HG03135 (cell line): ENCODE measurements around the gene CRIM1.
"Not testable (repeated sequence)": the region's sequence is repeated elsewhere in the genome, so short reads cannot be mapped to it uniquely, and the experiment has no call there.

Experiments
- ATAC-seq: cut with Tn5 transposase; IDR thresholded peaks from one replicate; pipeline ENCODE4 v1.9.1; 2021; ENCODE audit warnings: mild to moderate bottlenecking, moderate library complexity; ENCODE audit not compliant: unreplicated experiment

The CRIM1 gene

DNA sequence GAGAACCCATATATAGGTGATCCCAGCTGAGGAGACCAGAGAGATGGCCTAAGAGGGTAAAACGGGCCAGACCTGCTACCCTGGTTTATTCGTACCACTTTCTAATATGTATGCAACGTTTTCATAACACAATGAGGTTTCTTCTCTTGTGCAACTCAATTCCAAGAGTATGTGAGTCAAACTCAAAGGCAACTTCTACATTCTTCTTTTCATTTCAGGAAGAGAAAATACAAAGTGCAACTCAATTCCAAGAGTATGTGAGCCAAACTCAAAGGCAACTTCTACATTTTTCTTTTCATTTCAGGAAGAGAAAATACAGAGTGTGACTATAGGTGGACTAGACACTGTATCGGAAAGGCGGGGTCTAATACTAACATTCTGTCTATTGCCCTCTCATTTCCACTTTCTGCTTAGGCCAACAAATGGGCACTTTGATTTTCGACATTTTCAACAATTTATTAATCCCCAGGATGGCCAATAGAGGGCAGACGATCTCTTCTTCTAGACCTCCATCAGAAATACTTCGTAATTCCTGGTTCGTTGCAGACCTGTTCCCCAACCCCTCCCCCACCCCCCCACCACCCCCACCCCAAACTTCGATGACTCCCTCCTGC is 3.7 kb upstream of the CRIM1 start:
- ATAC-seq: no peak

DNA sequence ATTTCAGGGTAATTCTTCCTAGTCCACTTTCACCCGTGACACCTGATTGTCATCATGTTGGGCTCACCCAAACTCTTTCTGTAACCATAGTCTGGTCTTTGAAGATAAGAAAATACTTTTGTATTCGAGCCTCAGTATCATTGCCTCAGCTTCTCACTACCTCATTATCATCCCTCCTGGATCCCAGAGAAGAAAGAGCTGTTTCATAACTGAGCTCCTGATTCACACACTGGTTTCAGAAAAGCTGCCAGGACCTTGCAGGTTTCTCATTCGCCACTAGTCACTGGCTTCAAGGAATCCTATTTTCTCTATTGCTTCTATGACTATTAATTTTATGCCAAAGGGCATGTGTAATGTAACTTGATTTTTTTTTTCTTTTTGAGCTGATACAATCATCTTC is 2.9 kb upstream of the CRIM1 start:
- no peak for ATAC-seq

DNA sequence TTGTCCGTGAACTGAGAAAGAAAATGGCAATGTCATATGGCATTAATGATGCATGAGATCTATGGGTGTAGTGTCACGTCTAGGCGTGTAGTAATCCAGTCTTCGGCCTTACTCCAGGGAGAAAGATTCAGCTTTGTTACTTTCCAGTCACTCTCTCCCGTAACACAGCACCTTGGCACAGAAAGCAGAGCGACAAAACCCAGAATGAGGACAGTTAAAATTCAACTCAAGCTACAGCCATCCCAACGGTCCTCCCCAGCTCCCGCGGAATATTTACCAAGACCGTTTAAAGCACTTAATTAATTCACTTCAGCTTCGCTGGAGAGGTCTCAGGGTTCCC is 797 bp upstream of the CRIM1 start:
- ATAC-seq: no peak

DNA sequence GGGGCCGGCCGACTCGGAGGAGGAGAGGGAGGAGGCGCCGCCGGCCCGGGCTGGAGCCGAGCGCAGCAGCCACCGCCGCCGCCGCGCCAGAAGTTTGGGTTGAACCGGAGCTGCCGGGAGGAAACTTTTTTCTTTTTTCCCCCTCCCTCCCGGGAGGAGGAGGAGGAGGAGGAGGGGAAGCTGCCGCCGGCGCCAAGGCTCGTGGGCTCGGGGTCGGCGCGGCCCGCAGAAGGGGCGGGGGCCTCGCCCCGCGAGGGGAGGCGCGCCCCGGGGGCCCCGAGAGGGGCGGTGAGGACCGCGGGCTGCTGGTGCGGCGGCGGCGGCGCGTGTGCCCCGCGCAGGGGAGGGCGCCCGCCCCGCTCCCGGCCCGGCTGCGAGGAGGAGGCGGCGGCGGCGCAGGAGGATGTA is 316 bp downstream of the CRIM1 start:
- peak; percentile 15 for ATAC-seq

DNA sequence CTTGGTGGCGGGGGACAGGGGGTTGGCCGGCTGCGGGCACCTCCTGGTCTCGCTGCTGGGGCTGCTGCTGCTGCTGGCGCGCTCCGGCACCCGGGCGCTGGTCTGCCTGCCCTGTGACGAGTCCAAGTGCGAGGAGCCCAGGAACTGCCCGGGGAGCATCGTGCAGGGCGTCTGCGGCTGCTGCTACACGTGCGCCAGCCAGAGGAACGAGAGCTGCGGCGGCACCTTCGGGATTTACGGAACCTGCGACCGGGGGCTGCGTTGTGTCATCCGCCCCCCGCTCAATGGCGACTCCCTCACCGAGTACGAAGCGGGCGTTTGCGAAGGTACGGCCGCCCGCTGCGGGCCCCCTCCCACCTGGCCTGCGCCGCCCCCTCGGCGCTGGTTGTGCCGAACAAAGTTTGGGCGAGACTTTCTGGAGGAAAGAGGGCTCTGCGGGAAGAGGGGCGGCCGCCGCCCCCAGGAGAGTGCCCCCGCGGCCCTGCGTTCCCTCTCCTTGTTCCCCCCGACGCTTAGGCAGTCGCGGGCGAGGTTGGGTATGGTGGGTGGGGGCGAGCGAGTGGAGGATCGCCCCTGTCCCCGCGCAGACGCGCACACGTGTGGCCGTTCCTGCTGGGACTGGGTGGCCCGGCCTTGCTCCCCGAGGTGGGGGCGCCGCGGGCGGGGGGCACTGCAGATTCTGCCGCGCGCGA is 866 bp downstream of the CRIM1 start:
- peak; percentile 27 for ATAC-seq

DNA sequence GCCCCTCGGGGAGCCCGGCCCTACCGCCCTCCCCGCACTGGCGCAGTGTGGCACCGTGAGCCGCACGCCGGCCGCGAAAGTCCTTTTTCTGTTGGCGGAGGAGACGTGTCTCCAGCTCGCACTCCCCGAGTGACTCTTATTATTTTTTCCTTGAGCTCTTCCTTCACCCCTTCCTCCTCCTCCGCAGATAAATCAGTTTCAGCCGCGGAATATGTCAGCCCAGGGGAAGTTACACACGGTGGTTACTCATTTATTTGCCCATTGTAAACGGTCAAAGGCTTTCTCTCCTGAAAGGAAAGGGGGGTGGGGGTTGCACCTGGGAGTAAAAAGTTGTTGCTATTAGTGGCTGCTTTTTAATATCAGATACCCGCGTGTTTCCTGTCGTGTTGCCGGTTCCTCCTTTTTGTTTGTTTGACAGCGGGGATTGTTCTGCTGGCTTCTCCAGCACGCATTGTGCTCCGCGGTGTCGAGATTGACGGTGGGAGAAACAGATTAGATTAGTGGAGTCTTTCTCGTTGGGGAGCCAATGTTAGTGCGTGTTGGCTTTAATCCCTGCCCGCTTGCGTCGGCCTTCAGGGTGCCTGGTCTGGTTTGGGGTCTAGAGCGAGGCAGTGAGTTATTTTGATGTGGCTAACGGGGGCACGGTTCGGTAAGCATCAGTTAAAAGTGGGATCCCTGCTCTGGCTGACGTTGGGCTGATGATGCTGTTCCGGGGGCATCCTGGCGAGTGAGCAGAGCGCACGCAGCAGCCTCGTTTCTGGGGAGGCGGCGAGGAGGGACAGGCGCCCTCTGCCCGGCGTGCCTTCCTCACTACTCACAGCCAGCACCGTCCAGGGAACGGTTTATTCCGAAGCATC is 1.6 kb downstream of the CRIM1 start:
- ATAC-seq: peak; percentile 27

DNA sequence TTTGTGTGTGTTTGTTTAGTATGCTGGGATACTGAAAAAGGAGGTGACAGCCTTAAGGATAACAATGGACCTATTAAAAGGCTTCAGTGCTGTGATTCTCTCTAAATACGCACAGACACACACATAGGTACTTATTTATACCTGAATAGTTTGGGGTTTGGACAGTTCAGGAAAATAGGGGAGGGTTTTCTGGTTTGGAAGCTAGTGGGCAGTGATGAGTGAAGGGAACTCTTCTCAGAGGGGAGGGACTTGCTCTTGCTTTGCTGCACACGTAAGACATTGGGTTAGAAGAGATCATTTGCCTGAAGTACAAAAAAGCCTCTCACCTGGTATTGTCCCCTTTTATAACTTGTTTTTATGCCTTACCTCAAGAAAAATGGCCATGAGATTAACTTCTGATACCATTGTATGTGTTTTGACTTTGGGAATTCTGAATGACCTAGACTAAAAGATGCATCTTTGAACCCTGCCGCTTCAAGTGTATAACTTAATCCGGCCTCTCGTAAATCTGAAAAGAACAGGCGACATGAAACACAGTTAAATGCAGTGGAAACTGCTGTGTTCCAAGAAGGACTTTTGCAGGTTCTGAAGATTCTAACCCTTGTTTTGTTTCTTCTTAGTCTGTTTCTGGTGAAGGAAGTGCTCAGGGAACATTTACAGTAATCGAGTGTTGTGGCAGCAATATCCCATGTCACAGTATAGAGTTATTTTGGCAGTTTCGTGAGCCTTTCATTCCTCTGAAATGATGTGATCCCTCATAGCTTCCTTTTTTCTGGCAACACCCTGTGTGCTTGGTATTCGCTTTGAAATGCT is 2.5 kb downstream of the CRIM1 start:
- ATAC-seq: no peak

DNA sequence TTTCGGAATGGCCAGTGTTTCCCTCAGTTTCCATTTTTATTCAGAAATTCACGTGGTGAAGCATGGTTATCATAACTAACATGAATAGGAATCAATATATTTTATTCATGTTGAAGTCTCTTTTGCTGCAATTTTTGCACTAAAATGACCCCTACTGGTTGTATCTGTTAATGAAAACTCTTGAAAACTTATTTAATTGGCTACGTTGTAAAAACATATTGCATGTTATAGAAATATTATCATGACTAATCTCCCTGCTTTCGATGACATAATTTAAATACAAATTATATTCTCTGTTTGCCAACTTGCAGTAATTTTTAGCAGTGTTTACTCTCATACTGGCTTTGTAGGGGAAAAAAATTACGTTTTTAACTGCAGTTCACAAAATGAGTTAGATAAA is 3.5 kb downstream of the CRIM1 start:
- ATAC-seq: no peak

DNA sequence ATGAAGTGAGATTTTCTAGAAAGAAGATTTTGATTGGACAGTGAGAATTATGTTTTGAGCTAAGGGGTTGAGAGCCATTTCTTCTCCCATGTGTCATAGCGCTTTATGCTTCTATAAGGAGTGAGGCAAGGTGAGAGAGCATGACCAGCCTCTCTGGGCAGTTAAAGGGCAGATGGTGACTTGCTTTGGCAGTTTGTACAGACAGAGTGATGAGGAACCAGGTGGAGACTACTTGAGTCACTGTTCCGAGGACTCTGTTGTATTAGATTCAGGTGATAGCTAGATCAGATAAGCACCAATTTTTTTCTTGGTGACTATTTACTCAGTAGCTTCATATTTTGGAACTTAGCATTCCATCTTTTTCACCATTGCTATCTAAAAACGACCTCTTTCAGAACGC is 4.5 kb downstream of the CRIM1 start:
- no peak for ATAC-seq

DNA sequence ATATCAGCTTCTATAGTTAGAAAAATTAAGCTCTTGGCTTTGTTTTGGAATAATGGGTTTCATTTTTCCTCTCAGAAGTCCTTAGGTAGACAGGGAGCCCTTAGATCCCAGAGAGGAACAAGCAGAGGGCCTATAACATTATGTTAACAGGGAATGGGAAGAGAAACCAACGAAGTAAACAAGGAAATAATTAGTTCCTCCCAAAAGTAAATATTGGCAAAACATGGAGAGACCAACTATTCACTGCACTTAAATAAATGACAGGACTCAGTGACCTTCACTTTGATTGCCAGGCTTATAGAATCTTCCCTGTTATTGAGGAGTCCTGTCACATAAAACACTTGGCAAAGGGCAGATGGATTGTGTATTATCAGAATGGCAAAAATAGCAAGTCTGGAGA is 5.3 kb downstream of the CRIM1 start:
- no peak for ATAC-seq

DNA sequence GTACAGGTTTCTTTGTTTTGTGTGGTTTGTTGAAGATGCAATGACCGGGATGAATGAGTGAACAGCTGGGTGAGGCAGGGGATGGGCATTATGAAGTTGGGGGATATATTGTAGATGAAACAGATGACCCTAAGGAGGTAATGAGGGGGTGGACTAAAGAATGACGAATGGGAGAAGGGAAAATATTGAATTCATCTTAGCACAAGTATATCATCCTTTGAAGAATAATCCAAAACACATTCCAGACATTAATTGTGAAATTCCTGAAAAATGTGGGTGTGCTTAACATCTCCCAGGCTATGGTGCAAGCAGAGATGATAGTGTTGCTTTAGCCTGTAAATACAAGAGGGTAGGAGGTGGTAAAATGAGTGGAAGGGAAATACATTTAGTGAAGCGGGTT is 5.8 kb downstream of the CRIM1 start:
- no peak for ATAC-seq

DNA sequence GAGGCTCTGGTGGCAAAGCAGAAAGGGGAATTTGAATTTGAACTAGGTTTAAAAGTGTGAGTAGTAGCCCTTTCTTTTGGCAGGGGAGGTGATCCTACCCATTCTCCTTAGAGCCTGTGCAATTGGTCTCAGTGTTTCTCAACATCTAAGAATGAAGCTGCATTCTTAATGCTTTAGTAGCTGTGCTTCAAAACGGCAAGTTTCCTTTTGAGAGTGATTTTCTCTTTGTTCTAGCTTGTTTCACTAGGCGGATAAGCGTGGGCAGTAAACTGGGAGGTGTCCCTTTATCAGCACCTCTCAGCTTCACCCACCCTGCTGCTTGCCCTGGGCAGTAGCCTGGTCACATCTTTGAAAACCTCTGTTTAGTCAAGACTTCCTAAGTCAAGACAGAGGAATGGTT is 6.7 kb downstream of the CRIM1 start:
- no peak for ATAC-seq

DNA sequence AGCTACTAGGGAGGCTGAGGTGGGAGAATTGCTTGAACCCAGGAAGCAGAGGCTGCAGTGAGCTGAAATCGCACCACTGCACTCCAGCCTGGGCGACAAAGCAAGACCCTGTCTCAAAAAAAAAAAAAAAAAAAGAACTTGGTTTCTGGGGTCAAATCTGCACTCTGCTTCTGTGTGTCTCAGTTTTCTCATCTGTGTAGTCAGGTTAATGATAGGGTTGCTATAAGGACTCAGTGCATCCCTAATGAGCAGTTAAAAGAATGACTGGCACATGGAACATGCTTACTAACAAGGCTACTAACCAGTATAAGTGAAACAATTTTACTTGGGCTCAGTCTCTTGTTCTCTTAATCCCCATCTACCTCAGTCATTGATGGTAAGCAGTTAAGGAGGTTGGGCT is 7.5 kb downstream of the CRIM1 start:
- not testable (repeated sequence) for ATAC-seq

DNA sequence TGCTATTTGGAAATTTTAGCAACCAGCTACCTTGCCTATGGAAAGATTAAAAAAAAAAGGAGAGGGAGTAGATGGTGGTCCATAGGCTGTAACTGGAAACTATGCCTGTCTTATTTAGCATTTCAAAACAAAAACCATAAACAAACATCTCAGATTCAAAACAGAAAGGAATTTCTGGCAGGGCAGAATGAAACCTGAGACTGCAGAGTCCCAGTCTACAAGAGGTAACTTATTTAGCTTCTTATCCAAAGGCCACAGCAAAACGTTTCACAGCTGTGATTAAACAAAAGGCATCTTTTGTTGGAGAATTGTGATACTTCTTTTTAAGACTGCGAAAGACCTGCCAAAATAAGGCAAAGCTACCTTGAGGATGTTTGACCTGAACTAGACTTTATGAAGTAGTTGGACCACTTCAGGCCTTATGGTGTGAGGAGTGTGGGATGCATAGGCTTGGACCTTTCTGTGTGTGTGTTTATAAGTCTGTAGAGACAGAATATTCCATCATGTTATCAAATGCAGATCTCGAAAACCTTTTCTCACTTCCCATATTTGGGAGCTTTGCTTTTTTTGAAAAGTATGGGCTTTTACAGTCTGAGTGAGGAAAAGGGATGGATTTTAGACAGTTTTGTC is 11.0 kb downstream of the CRIM1 start:
- no peak for ATAC-seq

DNA sequence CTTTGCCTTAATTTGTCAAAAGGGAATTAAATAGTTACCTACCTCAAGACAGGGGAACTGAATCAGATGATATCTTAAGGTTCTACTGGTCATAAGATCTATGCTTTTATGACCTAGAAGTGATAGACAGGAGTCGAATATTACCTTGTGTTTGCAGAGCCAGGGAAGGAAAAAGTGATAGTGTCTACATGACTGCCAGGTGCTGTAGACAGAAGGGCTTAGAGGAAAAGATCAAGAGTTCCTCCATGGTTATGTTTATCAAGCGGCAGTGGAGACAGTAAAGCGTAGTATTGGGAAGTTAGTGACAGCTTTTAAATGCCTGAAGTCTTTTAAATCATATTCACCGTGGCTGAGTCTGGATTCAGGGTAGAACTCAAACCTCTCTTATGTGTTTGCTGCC is 11.9 kb downstream of the CRIM1 start:
- ATAC-seq: no peak

DNA sequence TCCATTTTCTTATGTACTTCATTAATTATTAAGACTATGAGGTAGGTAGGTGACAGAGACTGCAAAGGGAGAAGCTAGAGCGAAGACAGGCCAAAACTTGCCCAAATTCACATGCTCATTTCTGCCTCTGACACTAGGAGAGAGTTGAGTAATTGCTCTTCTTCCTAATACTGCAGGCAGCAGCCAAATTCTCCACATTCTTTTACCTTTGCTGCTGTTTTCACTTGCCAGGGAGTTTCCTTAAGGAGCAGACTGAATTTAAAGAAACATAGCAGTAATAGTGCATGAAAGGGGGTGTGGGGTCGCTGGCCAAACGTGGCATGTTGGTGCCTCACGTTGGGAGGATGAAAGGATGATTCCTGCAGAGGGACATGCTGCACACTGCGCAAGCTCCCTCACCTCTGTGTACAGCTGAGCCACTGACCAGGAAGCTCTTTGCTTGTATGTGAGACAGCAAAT is 12.3 kb downstream of the CRIM1 start:
- no peak for ATAC-seq

DNA sequence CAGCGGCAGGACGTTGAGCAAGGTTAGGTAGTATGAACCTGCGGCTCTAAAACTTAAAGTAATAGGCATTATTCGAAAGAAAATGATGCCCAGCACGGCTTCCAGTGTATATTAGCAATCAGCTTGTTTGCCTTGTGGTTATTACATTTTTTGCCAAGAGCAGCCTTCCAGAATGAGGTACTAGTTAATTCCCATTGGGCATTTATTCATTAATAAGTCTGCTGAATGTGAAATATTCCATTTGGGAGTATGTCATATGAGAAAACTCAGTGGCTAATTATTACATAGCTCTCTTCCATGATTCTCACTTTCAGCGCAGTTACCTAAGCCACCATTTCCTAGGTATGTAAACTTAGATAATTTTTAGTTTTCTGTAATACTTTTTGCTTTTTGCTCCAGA is 12.9 kb downstream of the CRIM1 start:
- ATAC-seq: no peak

DNA sequence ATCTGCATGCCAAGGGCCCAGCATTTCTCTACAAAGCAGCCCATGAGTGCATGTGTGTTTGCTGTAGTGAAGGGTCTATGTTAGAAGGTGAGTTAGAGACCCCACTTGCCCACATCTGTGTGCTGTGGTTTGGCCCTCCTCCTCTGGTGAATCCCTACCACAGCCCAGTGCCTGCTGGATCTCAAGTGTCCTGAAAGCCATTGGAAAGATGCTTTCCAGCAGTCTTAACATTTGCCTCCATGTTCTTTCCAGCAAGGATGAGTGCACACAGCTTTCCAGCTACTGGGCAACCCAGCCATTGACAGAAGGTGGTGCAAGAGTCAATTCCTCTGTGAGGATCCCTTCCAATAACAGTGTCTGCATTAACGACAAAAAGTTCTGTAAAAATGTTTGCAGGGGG is 13.6 kb downstream of the CRIM1 start:
- ATAC-seq: no peak

DNA sequence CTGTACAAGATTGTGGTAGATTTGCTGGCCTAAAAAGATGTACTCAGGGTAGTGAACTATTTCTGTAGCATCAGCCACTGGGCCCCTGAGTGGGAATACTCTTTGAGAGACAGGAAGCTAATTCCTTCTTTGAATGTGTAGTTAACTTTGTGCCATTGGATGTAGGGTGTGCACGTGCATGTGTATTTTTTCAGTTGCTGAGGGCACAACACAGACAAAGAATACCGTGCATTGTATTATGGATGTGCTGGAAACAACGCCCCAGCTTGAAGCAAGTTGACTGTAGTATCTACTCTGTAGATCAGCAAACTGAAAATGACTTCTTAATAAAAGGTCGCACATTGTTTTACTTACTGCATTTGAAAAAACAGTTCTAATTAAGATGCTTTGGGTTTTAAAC is 14.1 kb downstream of the CRIM1 start:
- no peak for ATAC-seq

DNA sequence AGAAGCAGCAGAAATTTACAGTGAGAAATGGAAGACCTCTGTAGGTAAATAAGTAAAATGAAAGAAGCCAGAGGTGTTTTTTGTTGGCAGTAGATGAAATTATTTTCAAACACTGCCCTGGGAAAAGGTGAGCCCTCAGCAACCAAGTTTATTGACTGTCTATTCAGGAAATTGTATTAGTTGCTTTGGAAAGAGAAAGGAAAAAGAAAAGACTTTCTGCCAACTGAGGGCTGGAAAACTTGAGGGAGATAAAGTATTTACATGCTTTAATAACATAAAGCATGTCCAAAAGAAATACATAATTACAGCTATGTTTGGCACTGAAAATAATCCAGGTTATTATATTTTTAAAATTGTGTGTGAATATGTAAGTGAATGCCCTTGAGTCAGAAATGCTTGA is 14.7 kb downstream of the CRIM1 start:
- no peak for ATAC-seq
